GM21528 (cell line): Measurements from ENCODE around the gene MELTF.
A peak's percentile ranks its signal among the peaks of the same experiment; 100 is the strongest.

Experiments used
- ATAC-seq: cut with Tn5 transposase; IDR thresholded peaks from one replicate; pipeline ENCODE4 v1.9.1; 2021; ENCODE audit warnings: mild to moderate bottlenecking, moderate library complexity; ENCODE audit not compliant: unreplicated experiment, low FRiP score

Gene MELTF

DNA sequence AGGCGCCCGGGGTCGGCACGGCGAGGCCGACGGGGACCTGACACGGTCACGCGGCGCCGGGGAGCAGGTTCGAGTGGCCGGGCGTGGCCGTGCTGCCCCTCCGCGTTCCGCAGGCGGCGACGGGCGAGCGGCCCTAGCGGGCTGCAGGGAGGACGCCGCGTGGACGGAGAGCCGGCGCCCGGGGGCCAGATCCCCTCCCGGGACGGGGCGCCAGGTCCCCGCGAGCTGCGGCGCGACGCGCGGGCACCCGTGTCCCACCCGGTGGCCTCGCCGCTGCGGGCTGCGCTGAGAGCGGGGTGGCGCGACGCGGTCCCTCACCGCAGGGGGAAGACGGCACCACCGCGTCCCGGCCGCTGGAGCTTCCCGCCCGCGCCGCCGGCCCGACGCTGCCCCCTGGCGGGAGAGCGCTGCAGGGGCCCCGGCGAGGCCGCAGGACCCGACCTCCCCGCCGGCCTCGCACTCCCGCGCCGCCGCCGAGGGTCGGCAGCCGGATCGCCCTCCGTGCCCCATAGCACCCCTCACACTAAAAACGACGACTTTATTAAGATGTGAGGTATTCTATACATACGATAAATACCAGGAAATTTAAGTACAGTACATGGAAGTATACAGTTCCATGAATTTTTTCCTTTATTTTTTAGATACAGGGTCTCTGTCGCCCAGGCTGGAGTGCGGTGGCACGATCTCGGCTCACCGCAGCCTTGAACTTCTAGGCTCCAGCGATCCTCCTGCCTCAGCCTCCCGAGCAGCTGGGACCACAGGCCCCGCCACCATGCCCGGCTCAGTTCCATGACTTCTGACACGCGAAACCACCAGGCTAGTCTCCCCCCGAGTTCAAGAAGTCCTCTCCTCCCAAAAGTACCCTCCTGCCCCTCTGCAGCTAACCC lies 59.7 kb downstream of the MELTF start:
- ATAC-seq, result peak; percentile 61

DNA sequence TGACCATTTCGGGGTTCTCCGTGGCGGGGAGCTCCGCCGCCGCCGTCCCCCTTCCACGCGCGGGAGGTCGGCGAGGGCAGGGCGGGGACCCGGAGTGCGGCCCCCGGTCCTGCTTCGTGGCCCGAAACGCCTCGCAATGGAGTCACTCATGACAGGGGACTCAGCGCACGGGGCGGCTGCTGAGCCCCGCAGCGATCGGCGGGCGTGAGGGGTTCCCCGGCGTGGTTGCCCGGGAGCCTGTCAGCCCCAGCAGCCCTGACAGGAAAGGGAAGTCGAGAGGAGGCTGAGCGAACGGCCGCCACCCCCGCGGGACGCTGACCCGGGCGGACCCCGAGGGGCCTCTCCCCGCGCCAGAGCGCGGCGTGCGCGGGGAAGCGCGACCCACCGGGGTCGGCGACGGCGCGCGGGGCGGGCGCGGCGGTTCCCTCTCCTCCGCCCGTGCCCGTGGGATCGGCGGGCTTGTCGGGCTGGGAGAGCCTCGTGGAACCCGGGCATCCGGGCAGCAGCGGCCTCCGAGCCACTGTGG lies 60.4 kb downstream of the MELTF start:
- ATAC-seq, result peak; percentile 58

DNA sequence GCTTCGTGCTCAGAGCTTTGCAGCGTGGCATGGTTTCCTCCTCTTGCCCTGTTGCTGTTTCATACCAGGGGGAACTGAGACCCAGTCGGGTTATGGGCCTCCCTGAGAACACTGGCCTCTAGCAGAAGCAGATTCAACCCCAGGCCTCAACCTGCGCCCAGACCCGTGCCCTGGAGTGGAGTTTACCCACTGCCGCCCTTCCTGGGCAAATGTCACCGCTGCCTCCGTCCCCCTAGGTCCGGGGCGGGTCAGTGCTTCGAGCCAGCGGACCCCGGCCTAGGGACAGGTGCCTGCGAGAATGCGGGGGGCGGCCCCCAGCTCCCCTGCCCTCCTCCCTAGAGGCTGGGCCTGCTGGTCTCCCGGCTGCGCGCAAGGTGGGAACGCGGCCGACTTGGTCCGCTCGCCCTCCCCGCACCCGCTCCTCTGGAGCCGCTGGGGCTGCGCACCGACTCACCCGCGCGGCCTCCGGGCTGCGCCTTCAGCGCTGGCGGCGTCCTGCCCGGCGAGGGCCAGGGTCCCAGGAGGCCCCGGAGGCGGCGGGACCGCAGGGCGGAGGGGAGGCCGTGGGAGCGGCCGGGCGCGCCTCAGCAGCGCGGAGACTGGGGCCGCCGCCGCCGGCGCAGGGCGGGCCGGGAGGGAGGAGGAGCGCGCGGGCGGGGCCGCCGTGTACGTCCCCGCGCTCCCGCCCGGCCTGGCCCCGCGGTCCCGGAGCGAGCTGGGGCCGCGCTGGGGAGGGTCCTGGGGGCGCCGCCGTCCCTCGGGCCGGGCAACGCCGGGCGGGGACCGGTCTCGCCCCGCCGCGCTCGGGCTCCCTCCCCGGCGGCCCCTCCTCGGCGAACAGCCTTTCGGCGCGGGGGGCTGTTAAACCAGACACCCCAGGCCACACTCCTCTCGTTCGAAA lies 61.1 kb downstream of the MELTF start, which contains the start of gene PIGZ:
PIGZ (minus strand) TSS at position 601 of the 901 bp plus-strand sequence. CDS start 16,802 bp downstream, outside the sequence.
- peak; percentile 62 for ATAC-seq

DNA sequence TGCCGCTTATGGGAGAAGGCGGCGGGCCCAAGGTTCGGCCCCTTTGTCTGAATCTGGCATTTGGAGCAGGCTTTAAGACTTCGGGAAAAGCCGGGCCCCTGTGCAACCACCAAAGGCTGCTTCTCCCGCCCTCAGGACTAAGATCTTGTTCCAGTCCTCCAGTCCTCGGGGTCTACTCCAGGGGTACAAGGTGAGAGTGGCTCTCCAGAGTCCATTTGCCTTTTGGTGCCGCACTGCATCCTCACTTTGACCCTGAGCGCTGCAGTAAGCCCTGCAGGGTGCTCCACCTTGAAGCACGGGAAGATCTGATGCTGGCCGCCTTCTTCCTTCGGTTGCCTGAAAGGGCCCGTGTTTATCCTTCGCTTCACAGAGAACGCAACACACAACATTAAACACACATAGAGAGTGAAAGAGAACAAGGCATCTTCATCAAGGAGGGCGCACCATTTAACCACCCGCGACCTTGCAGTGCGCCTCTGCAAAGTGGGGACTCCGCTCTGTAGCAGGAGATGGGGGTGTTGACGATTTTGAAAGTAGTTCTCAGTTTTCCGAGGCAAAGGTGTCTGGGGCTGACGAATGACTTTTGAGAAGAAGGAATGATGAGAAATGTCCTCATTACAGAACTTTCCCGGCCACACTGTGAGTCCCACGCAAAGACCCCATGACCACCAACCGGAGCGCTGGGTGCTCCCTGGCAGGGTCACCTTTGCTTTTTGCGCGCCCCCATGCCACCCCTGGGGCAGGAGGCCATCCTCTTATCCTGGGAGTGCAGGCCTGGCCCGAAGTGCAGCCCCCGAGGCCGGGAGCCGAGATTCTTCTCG lies 62.0 kb downstream of the MELTF start:
- ATAC-seq, result no peak

DNA sequence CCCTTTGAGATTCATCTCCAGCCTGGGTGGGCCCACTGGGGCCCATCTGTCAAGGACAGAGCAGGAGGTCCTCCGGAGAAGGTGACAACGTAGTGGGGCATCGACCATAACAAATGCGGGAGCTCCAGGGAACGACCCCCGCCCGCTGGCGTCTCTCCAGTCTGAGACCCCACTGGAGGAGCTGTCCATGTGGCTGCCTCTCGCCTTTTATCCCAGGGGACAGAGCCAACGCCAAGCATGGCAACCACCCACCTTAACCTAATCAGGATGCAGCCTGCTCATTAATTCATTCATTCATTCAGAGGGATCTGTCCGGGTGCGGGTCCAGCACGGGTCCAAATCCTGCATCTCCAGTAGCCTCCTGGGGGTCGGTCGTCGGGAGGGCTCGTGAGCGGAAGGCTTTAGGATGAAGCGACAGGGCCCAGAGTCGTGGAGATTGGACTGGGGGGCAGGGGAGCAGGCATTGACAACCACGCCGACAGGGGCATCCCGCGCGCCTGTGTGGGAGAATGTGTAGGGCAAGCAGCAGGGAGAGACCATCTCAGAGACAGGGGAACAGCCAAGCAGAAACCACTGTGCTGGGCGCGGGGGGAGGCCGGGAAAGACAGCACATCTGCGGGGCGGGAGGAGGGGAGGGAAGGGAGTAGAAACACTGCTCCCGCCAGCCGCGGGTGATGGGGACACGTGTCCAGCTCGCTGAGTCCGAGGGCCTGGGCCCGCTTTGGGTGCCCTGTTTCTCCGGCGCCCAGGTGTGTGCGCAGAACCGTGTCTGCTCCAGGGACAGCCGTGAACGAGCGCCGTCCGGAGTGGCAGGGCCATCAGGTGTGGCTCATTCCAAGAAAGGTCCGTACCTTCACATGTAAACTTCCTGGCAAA lies 62.9 kb downstream of the MELTF start:
- no peak for ATAC-seq

DNA sequence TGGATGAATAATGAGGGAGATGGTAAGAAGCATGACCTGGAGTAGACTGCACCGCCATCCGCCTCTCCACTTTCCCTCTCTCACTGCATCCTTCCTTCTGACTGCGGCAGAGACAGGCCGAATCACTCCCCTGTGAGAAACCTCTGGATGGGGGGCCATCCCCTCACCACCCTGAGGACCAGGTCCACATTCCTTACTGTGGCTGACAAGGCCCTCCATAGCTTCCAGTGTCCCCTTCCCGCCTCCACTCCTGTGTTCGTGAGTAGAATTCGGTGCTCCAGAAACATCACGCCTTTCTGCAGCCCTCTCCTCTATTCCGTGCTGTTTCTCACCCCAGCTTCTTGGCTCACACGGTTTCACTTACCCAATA lies 63.8 kb downstream of the MELTF start:
- ATAC-seq, result no peak

DNA sequence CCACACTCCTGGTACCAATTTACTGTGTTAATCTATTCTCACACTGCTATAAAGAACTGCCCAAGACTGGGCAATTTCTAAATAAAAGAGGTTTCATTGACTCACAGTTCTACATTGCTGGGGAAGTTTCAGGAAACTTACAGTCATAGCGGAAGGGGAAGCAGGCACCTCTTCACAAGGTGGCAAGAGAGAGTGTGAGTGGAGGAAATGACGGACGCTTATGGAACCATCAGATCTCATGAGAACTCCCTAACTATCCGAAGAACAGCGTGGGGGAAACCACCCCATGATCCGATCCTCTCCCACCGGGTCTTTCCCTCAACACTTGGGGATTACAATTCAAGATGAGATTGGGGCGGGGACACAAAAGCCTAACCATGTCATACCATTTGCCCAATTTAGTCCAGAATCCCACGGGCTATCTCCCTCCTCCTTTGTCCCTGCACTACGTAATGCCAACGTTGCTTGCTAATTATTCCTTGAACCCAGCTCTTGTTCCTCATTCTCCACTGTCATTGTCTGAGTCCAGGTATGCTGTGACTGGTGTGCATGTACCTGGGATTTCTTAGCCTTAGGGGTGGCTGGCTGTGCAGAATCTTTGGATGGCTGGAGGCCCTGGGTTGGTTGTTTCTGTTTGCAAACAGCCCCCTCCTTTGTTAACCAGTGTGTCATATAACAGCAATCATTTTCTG lies 64.4 kb downstream of the MELTF start:
- ATAC-seq, result no peak

DNA sequence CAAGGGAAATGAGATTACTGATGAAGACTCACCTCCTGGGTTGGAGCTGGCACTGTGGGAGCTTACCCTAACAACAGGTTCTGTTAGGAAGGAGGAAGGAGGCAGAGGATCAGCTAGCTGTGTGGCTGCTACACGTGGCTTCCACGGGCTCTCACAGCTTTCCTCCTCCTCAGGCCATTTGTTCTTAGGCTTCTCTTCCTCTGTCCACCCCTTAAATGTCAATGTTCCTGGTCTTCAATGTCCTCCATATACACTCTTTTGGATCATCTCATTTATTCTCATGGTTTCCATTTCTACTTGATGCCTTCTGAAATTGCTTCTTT lies 66.0 kb downstream of the MELTF start:
- ATAC-seq, result no peak

DNA sequence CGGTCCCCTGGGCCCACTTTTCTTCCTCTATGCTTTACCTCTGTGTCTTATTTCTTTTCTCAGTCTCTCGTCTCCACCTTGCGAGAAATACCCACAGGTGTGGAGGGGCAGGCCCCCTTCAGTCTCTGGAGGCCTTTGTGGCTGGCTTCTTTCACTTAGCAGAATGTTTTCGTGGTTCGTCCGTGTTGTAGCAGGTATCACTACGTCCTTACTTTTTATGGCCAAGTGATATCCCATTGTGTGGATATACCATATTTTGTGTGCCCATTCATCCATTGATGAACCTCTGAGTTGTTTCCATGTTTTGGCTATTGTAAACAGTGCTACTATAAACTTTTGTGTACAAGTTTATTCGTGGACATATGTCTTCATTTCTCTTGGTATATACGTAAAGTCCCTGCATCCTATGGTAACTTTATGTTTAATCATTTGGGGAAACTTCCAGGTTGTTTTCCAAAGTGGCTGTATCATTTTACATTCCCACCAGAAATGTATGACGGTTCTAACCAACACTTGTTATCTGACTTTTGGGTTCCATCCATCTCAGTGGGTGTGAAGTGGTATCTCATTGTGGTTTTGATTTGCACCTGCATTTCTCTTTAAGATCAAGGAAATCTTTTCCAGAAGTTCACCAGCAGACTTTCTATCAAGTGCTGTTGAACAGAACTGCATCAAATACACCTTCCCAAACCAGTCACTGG lies 66.5 kb downstream of the MELTF start:
- ATAC-seq, result no peak

DNA sequence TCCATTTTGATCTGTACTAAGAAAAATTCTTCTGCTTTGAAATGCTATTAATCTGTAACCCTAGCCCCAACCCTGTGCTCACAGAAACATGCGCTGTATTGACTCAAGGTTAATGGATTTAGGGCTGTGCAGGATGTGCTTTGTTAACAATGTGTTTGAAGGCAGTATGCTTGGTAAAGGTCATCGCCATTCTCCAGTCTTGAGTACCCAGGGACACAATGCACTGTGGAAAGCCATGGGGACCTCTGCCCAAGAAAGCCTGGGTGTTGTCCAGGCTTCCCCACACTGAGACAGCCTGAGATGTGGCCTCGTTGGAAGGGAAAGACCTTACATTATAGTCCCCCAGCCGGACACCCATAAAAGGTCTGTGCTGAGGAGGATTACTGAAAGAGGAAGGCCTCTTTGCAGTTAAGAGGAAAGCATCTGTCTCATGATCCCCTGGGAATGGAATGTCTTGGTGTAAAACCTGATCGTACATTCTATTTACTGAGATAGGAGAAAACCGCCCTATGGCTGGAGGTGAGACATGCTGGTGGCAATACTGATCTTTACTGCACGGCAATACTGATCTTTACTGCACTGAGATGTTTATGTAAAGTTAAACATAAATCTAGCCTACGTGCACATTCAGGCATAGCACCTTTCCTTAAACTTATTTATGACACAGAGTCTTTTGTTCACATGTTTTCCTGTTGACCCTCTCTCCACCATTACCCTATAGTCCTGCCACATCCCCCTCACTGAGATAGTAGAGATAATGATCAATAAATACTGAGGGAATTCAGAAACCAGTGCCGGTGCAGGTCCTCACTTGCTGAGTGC lies 67.3 kb downstream of the MELTF start:
- no peak for ATAC-seq

DNA sequence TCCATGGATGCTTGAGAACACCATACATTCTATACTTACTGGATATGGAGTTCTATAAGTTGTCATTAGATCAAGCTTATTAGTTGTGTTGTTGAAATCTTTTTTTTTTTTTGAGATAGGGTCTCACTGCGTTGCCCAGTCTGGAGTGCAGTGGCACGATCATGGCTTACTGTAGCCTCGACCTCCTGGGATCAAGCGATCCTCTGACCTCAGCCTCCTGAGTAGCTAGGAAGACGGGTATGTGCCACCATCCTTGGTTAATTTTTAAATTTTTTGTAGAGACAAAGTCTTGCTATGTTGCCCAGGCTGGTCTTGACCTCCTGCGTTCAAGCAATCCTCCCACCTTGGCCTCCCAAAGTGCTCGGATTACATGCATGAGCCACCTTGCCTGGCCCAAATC lies 74.8 kb downstream of the MELTF start:
- no peak for ATAC-seq
